Esophagus squamous epithelium (tissue), 5 donors: ENCODE results near the gene TUT4. TPM values are rescaled to one million over a fixed set of nuclear protein-coding genes. Genes with fewer than 3 reads are reported as not detected.

Experiments used
- DNase-seq: peaks from one replicate; lab custom pipeline; 2025; lab: John Stamatoyannopoulos, UW
- H3K27ac ChIP-seq, 4 donors: fragments of 200-600 bp; sonication (generic); one replicate each; pipeline ENCODE4 v1.5.1; 2016 to 2019; ENCODE audit warnings: mild to moderate bottlenecking in 1 of 4
- H3K27me3 ChIP-seq, 4 donors: fragments of 200-600 bp; sonication (generic); 1 replicate in 3 of 4; 2 replicates in 1 of 4; pipeline versions ENCODE4 v1.5.1 to v1.6.0; 2017 to 2021; ENCODE audit warnings: antibody characterized with exemption in 1 of 4
- H3K36me3 ChIP-seq, 3 donors: fragments of 200-600 bp; sonication (generic); one replicate each; pipeline ENCODE4 v1.5.1; 2016 to 2019
- H3K4me1 ChIP-seq, 3 donors: fragments of 200-600 bp; sonication (generic); one replicate each; pipeline ENCODE4 v1.5.1; 2017 to 2019
- H3K4me3 ChIP-seq, 4 donors: fragments of 200-600 bp; sonication (generic); 1 replicate in 3 of 4; 2 replicates in 1 of 4; pipeline ENCODE4 v1.5.1; 2016 to 2019; ENCODE audit warnings: mild to moderate bottlenecking in 2 of 4, moderate library complexity in 1 of 4
- H3K9me3 ChIP-seq, 3 donors: fragments of 200-600 bp; sonication (generic); one replicate each; pipeline ENCODE4 v1.5.1; 2016 to 2019
- POLR2A ChIP-seq, 4 donors: fragments of 450-650 bp; IDR thresholded peaks; one replicate each; pipeline ENCODE4 v1.6.1; 2017; ENCODE audit warnings: antibody characterized with exemption in 4 of 4, mild to moderate bottlenecking in 4 of 4, moderate library complexity in 3 of 4
- WGBS, 2 donors: methylation state at CpG; one replicate each; pipeline ENCODE4 v1.1.5; 2018; 5-methylcytosine and 5-hydroxymethylcytosine counted together
- intact Hi-C: fragments of 100-400 bp; cut with DNase I; formaldehyde crosslinking; loops from one replicate; pipeline ENCODE4 v1.15.0; 2022
- total RNA-seq, 4 donors: library from RNA; depleted of rRNA; stranded (reverse); fragments of >200 nt; gene quantifications; one replicate each; pipeline ENCODE4 v1.1.0, GENCODE V29; 2016
- donor health status: DM: yes; HTN: yes; CAD: no.

Gene TUT4
- total RNA-seq, 4 donors from 2014 or later, result 18.9 to 56.1 (median 26.8) TPM

- H3K27me3 ChIP-seq, result no peaks in the 10 kb centered on the region
- intact Hi-C loops, result no loop called here
- peaks cover 0 to 24% (median 0%) of the 10 kb centered on the region in 3 donors for H3K36me3 ChIP-seq
- no peaks in the 10 kb centered on the region for H3K9me3 ChIP-seq
- TF ChIP-seq POLR2A (IDR thresholded peaks at IDR 0.05), result no peak
- no peak overlapping the region for H3K4me3 ChIP-seq
- DNase-seq, result no peak
- H3K4me1 ChIP-seq, result peaks cover 0 to 7% (median 0%) of the 10 kb centered on the region in 3 donors
- 93 to 96% methylated on average over 3 of the region's 3 CpGs for WGBS, 2 donors
- H3K27ac ChIP-seq, result no peak overlapping the region
Measured at GRCh38 chr1:52385376-52385775, 167.5 kb downstream of the TUT4 start.

Other genes with a start within 250 kb of the TUT4 start
- 10 to 100 TPM; 16.9 to 21.2 (median 18.3) TPM for gene CC2D1B, start 186.9 kb downstream of the TUT4 start, total RNA-seq
- gene ORC1, start 148.7 kb downstream of the TUT4 start, total RNA-seq, result 10 to 100 TPM in 1 of 4 donors, 1 to 10 TPM in 3; 1.7 to 10.3 (median 4.3) TPM
- 10 to 100 TPM in 3 of 4 donors, 1 to 10 TPM in 1; 9.6 to 18.1 (median 14.6) TPM for gene PRPF38A, start 148.5 kb downstream of the TUT4 start, total RNA-seq
- gene GPX7, start 49.3 kb upstream of the TUT4 start, total RNA-seq, result 1 to 10 TPM; 1.6 to 9.9 (median 2.7) TPM
- gene SHISAL2A, start 80.1 kb upstream of the TUT4 start, total RNA-seq, result 1 to 10 TPM in 1 of 4 donors, not detected in 3; 1.7 TPM
- 10 to 100 TPM; 11.2 to 13.5 (median 12.3) TPM for gene COA7, start 145.3 kb upstream of the TUT4 start, total RNA-seq
- 10 to 100 TPM; 13.9 to 27.8 (median 18.4) TPM for gene ZYG11B, start 173.4 kb upstream of the TUT4 start, total RNA-seq